Fibroblast of the aortic adventitia (primary cell): ENCODE results near the gene TMEM101. TPM values are rescaled to one million over a fixed set of nuclear protein-coding genes. Genes with fewer than 3 reads are reported as not detected.
"Not testable (repeated sequence)": the region's sequence is repeated elsewhere in the genome, so short reads cannot be mapped to it uniquely, and the experiment has no call there.

ENCODE experiments used
- DNase-seq: peaks from one replicate; pipeline ENCODE4 v3.0.0-alpha.2; 2010; ENCODE audit warnings: low read depth
- H3K4me3 ChIP-seq: 2 replicates; pipeline ENCODE4 v1.5.1; 2011; ENCODE audit warnings: low read depth, mild to moderate bottlenecking, control low read depth, low read length, moderate library complexity
- total RNA-seq: library from RNA; depleted of rRNA; stranded (reverse); fragments of >200 nt; gene quantifications from 2 replicates; pipeline ENCODE4 v1.2.3, GENCODE V29; 2012; ENCODE audit warnings: low replicate concordance
- TF ChIP-seq, protein P1 (sequence below): IDR thresholded peaks from 2 replicates; pipeline ENCODE4 v1.5.1; 2011; ENCODE audit warnings: mild to moderate bottlenecking, low read length, control low read depth, inconsistent platforms; ENCODE audit not compliant: insufficient read depth

Gene TMEM101
- total RNA-seq, 1 donor = 28.5 TPM

DNA sequence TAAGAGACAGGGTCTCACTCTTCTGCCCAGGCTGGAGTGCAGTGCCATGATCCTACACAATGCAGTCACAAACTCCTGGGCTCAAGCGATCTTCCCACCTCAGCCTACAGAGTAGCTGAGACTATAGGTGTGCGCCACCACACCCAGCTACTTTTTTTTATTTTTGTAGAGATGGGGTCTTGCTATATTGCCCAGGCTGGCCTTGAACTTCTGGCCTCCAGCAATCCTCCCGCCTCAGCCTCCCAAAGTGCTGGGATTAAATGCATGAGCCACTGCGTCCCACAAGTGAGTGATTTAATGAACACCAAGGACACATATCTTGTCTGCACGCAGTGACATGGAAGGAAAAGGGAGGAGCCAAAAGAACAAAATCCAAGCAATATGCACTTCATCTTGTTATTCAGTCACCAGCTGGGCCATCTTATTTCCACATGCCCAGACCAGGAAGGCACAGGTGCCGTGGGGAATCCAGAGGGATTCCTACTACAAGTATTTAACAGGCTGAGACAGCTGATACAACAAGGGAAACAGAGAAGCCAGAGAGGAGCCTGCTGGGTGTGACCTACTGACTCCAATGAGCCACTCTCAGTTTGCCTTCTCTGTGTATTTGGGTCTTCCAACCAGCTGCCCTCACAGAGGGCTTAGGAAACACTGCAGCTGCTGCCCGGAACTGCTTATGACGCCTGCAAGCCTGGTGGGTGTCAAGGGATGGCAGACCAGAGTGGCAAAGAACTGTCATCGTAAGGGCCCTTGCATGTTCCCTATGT lies 34.7 kb upstream of the TMEM101 start:
- no peak overlapping the region for H3K4me3 ChIP-seq
- no peak for DNase-seq
- TF ChIP-seq, protein P1, sequence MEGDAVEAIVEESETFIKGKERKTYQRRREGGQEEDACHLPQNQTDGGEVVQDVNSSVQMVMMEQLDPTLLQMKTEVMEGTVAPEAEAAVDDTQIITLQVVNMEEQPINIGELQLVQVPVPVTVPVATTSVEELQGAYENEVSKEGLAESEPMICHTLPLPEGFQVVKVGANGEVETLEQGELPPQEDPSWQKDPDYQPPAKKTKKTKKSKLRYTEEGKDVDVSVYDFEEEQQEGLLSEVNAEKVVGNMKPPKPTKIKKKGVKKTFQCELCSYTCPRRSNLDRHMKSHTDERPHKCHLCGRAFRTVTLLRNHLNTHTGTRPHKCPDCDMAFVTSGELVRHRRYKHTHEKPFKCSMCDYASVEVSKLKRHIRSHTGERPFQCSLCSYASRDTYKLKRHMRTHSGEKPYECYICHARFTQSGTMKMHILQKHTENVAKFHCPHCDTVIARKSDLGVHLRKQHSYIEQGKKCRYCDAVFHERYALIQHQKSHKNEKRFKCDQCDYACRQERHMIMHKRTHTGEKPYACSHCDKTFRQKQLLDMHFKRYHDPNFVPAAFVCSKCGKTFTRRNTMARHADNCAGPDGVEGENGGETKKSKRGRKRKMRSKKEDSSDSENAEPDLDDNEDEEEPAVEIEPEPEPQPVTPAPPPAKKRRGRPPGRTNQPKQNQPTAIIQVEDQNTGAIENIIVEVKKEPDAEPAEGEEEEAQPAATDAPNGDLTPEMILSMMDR = no peak

DNA sequence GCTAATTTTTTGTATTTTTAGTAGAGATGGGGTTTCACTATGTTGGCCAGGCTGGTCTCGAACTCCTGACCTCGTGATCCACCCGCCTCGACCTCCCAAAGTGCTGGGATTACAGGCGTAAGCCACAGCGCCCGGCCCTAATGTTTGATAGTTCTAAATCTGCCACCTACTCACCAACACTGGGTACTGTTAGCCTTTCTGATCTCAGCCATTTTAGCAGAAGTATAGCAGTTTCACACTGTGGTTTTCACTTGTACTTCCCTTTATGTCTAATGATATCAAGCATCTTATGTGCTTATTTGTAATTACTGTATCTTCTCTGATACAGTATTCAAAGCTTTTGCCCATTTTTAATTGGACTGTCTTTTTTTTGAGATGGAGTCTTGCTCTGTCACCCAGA lies 32.1 kb upstream of the TMEM101 start:
- DNase-seq, H3K4me3 ChIP-seq: not testable (repeated sequence)

DNA sequence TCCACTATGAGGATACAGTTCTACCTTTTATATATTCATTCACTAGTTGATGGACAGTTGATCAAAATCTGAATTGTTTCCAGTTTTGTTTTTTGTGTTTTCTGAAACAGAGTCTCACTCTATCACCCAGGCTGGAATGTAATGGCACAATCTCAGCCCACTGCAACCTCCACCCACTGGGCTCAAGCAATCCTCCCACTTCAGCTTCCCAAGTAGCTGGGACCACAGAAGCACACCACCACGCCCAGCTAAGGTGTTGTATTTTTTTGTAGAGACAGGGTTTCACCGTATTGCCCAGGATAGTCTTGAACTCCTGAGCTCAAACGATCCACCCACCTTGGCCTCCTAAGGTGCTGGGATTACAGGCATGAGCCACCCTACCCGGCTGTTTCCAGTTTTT lies 30.7 kb upstream of the TMEM101 start:
- DNase-seq = no peak
- TF ChIP-seq, protein P1 = no peak

DNA sequence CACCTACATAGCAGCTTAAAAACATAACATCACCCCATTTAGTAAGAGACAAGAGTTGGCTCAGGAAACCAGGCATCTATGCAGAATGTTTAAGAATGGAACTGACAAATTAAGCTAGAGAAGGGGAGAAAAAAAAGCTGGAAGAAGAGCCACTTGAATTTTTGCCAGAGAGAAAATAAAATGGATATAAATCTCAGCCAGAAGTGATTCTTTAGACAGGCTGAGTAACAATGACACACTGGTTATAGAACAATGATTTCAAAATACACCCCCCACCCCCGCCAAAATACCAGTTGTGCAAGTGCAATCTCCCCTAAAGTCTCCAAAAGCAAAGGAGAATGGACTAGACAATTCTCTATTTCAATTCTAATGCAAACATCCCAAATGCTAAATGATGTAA lies 29.3 kb upstream of the TMEM101 start:
- H3K4me3 ChIP-seq = no peak overlapping the region
- TF ChIP-seq, protein P1 = no peak

More for the DNA sequence above, 30.7 kb upstream of the TMEM101 start:
- no peak overlapping the region for H3K4me3 ChIP-seq

DNA sequence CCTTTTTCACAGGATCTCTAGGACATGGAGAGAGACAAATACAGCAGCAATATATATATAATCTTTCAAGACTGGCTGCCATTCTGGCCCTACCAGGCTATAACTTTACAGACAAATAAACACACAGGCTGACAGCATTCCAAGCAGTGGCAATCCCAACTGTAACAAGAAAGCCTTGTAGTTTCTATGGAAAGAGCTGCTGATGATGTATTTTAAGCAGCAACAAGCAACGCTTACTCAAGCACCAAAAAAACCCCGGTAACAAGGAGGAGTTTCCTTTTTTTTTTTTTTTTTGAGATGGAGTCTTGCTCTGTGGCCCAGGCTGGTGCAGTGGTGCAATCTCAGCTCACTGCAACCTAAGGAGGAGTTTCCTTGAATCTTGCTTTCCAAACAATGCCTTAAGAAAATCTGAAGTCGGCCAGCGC lies 28.5 kb upstream of the TMEM101 start:
- H3K4me3 ChIP-seq = no peak overlapping the region
- DNase-seq = peak; percentile 88
- TF ChIP-seq, protein P1 = no peak

More for the DNA sequence above, 29.3 kb upstream of the TMEM101 start:
- peak; percentile 82 for DNase-seq

DNA sequence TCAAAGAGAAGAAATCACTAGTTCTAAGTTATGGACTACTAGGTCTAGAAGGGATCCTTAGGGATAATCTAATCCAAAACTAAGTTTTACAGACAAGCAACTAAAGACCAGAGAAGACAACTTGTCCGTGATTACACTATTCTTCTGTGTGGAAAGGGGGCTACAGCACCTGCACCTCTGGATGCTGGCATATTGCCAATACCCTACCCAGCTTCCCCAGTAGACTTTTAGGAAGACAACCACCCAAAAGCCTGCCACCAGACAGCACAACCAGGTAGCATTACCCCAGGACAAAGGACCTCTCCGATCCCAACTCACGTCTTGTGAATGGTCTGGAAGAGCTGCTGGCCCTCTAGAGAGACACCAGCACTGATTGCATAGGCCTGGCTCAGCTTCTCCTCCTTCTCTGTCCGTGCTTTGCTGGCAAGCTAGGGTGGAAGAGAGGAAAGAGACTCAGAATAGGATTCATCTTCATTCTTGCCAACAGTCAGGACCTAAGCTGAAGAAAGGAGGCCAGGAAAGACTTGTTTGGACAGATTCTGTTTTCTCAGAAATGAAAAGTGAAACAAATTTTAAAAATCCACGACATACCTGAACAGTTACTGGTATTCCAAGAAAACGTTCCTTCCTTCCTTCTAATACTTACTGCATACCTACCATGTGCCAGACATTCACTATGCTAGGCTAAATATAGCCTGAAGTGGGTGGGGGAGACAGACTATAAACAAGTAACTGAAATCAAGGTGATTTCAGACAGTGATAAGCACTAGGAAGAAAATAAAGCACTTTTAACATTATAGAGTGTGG lies 25.3 kb upstream of the TMEM101 start:
- no peak overlapping the region for H3K4me3 ChIP-seq
- TF ChIP-seq, protein P1 = no peak
- DNase-seq = peak; percentile 60

DNA sequence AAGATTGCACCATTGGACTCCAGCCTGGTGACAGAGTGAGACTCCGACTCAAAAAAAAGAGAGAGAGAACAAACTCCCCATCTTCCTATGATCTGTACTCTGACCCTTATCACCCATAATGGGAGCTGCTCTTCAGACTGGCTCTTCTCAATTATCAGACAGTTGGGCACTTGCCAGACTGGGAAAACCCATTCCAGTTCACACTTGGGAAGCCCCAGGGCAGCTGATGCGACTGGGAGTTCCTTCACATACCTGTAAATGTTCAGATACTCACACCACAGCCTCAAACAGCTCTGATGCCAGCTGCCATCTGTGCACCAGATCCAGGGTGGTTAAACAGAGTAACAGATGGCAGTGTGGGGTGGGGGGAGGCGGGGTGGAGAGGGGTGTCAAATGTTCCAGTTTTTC lies 23.8 kb upstream of the TMEM101 start:
- H3K4me3 ChIP-seq = no peak overlapping the region
- DNase-seq = no peak
- TF ChIP-seq, protein P1 = no peak
